Peyer's patch (tissue), 4 donors: ENCODE results near the gene PJA1. TPM values are rescaled to one million over a fixed set of nuclear protein-coding genes. Genes with fewer than 3 reads are reported as not detected.

Experiments
- DNase-seq, 3 donors: peaks; one replicate each; pipeline ENCODE4 v3.0.0-alpha.2; 2017 to 2019
- H3K27ac ChIP-seq, 4 donors: fragments of 200-600 bp; sonication (generic); one replicate each; pipeline ENCODE4 v1.5.1; 2016 to 2019
- H3K27me3 ChIP-seq, 2 donors: fragments of 200-600 bp; sonication (generic); one replicate each; pipeline ENCODE4 v1.5.1; 2019
- H3K36me3 ChIP-seq, 3 donors: fragments of 200-600 bp; sonication (generic); one replicate each; pipeline ENCODE4 v1.5.1; 2016 to 2019
- H3K4me1 ChIP-seq, 4 donors: fragments of 200-600 bp; sonication (generic); one replicate each; pipeline ENCODE4 v1.5.1; 2016 to 2019
- H3K4me3 ChIP-seq, 4 donors: fragments of 200-600 bp; sonication (generic); 1 replicate in 3 of 4; 2 replicates in 1 of 4; pipeline ENCODE4 v1.5.1; 2016 to 2019; ENCODE audit warnings: mild to moderate bottlenecking in 1 of 4
- H3K9me3 ChIP-seq, 4 donors: fragments of 200-600 bp; sonication (generic); one replicate each; pipeline ENCODE4 v1.5.1; 2016 to 2019; ENCODE audit warnings: mild to moderate bottlenecking in 1 of 4
- CTCF ChIP-seq, 6 experiments: fragments of 450-650 bp in 4 of 6; fragments of 200-600 bp in 2 of 6; sonication (generic) in 1 of 6; IDR thresholded peaks; one replicate each; pipeline ENCODE4 v1.5.1; 2017 to 2019; ENCODE audit warnings: antibody characterized with exemption in 6 of 6, mild to moderate bottlenecking in 3 of 6, moderate library complexity in 1 of 6
- POLR2A ChIP-seq, 2 donors: fragments of 450-650 bp; IDR thresholded peaks; one replicate each; pipeline ENCODE4 v1.5.1; 2017; ENCODE audit warnings: antibody characterized with exemption in 2 of 2, mild to moderate bottlenecking in 2 of 2, moderate library complexity in 2 of 2
- total RNA-seq, 4 donors: library from RNA; depleted of rRNA; stranded (reverse); fragments of >200 nt; gene quantifications; one replicate each; pipeline ENCODE4 v1.1.0, GENCODE V29; 2016

The PJA1 gene
- total RNA-seq, 4 donors from 2014 or later: 4.2 to 50.3 (median 6.1) TPM

GRCh38 chrX:69128588-69128987 lies 36.7 kb downstream of the PJA1 start:
- H3K4me3 ChIP-seq: peak overlapping the region in 1 of 4 donors; percentile 14
- no peaks in the 10 kb centered on the region for H3K9me3 ChIP-seq
- no peaks in the 10 kb centered on the region for H3K36me3 ChIP-seq
- TF ChIP-seq CTCF (IDR thresholded peaks at IDR 0.05): no peak
- TF ChIP-seq POLR2A (IDR thresholded peaks at IDR 0.05): no peak
- H3K4me1 ChIP-seq: no peaks in the 10 kb centered on the region
- H3K27me3 ChIP-seq: no peaks in the 10 kb centered on the region
- no peak overlapping the region for H3K27ac ChIP-seq
- no peak for DNase-seq

GRCh38 chrX:69127466-69127865 lies 37.8 kb downstream of the PJA1 start:
- TF ChIP-seq POLR2A (IDR thresholded peaks at IDR 0.05) (no peak), CTCF (IDR thresholded peaks at IDR 0.05) (no peak)
- no peak overlapping the region for H3K4me3 ChIP-seq
- H3K36me3 ChIP-seq: no peaks in the 10 kb centered on the region
- no peaks in the 10 kb centered on the region for H3K27me3 ChIP-seq
- H3K27ac ChIP-seq: no peak overlapping the region
- H3K9me3 ChIP-seq: no peaks in the 10 kb centered on the region
- no peaks in the 10 kb centered on the region for H3K4me1 ChIP-seq
- no peak for DNase-seq

DNA sequence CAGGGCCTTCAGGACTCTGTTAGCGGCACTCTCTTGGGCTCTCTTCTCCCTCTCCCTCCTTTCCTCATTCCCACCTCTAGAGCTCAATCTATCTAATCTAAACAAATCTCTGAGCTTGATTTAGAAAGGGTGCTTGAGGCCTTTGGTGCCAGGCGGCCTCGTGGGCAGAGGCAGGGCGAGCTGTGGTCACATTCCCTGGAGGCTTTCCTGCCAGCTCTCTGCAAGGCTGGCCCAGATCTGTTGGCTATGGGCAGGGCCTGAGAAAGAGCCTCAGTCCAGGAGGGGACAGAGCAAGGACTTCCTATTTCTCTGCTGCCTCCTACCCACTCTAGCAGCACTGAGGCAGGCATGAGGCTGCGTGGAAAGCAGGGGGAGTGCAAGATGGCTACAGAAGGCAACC lies 38.6 kb downstream of the PJA1 start:
- Histone ChIP-seq H3K27ac (no peak overlapping the region), H3K36me3 (no peaks in the 10 kb centered on the region), H3K4me3 (no peak overlapping the region), H3K27me3 (no peaks in the 10 kb centered on the region), H3K9me3 (no peaks in the 10 kb centered on the region), H3K4me1 (no peaks in the 10 kb centered on the region)
- TF ChIP-seq POLR2A (IDR thresholded peaks at IDR 0.05) (no peak), CTCF (IDR thresholded peaks at IDR 0.05) (no peak)
- DNase-seq: no peak

DNA sequence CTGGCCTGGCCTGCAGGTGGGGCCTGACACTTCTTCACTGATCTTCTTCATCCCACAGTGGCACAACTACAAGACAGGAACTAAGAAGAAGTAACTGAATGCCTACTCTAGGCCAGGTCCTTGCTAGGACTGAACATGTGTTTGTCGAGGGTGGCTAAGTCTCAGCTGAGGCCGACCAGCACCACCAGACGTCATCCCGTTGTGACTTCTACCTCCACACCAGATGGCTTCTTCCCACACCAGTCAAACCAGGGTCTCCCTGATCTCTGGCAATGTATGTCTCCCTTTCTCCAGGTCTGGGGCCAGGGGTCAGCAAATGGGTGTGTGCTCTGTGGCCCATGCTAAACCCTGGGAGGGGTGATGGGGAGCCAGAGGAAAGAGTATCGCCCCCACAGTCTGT lies 40.2 kb downstream of the PJA1 start:
- Histone ChIP-seq H3K4me3 (no peak overlapping the region), H3K27me3 (no peaks in the 10 kb centered on the region)
- no peak for DNase-seq

GRCh38 chrX:69124108-69124507 lies 41.1 kb downstream of the PJA1 start:
- no peaks in the 10 kb centered on the region for H3K27me3 ChIP-seq
- H3K36me3 ChIP-seq: no peaks in the 10 kb centered on the region
- no peaks in the 10 kb centered on the region for H3K9me3 ChIP-seq
- no peak for TF ChIP-seq CTCF (IDR thresholded peaks at IDR 0.05)
- no peak for TF ChIP-seq POLR2A (IDR thresholded peaks at IDR 0.05)
- no peak for DNase-seq
- H3K4me1 ChIP-seq: no peaks in the 10 kb centered on the region
- no peak overlapping the region for H3K27ac ChIP-seq
- no peak overlapping the region for H3K4me3 ChIP-seq

More for the DNA sequence above, 40.2 kb downstream of the PJA1 start:
- Histone ChIP-seq H3K36me3 (no peaks in the 10 kb centered on the region), H3K9me3 (no peaks in the 10 kb centered on the region), H3K27ac (no peak overlapping the region), H3K4me1 (no peaks in the 10 kb centered on the region)
- TF ChIP-seq POLR2A (IDR thresholded peaks at IDR 0.05) (no peak), CTCF (IDR thresholded peaks at IDR 0.05) (no peak)

DNA sequence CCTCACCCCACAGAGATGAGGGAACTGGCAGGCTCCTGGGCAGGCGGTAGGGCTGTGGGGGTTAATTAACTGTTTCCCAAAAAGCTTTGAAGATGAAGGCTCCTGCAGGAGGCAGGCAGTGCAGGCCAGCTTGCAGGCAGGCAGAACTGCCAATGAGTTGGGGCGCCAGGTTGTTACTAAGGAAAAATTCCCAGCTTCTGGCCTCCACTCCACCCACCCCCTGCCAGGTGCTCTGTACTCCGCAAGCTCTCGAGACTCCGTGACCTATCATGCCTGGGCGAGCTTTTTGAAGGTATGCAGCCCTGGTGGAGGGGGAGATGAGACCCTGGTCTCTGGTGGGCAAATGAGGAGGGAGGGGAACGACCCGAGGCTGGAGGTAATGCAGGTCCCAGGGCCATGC lies 41.8 kb downstream of the PJA1 start:
- H3K27ac ChIP-seq: no peak overlapping the region
- H3K27me3 ChIP-seq: no peaks in the 10 kb centered on the region
- no peak for DNase-seq
- no peaks in the 10 kb centered on the region for H3K9me3 ChIP-seq
- no peaks in the 10 kb centered on the region for H3K4me1 ChIP-seq
- no peak overlapping the region for H3K4me3 ChIP-seq
- no peaks in the 10 kb centered on the region for H3K36me3 ChIP-seq
- TF ChIP-seq POLR2A (IDR thresholded peaks at IDR 0.05): no peak
- TF ChIP-seq CTCF (IDR thresholded peaks at IDR 0.05): no peak
